Subcutaneous abdominal adipose tissue (tissue), 5 donors: ENCODE measurements around the gene MYB.
"Not testable (repeated sequence)": the region's sequence is repeated elsewhere in the genome, so short reads cannot be mapped to it uniquely, and the experiment has no call there.

Experiments
- H3K27ac ChIP-seq: one replicate; pipeline ENCODE4 v1.7.0; 2013; ENCODE audit warnings: low read depth, mild to moderate bottlenecking, inconsistent platforms, low read length, moderate library complexity
- H3K27me3 ChIP-seq, 5 donors: one replicate each; pipeline ENCODE4 v1.7.0; 2013; ENCODE audit warnings: low read length in 5 of 5, inconsistent platforms in 1 of 5; ENCODE audit not compliant: control insufficient read depth in 5 of 5, insufficient read depth in 4 of 5
- H3K36me3 ChIP-seq, 5 donors: one replicate each; pipeline ENCODE4 v1.7.0; 2013; ENCODE audit warnings: low read length in 5 of 5; ENCODE audit not compliant: control insufficient read depth in 5 of 5, insufficient read depth in 5 of 5
- H3K4me1 ChIP-seq, 5 donors: one replicate each; pipeline ENCODE4 v1.7.0; 2013; ENCODE audit warnings: low read length in 5 of 5, mild to moderate bottlenecking in 3 of 5, moderate library complexity in 1 of 5; ENCODE audit not compliant: control insufficient read depth in 5 of 5, insufficient read depth in 5 of 5
- H3K4me3 ChIP-seq, 5 donors: one replicate each; pipeline ENCODE4 v1.7.0; 2013; ENCODE audit warnings: low read length in 5 of 5, low read depth in 1 of 5
- H3K9ac ChIP-seq, 5 donors: one replicate each; pipeline ENCODE4 v1.7.0; 2013; ENCODE audit warnings: low read length in 5 of 5, mild to moderate bottlenecking in 4 of 5, moderate library complexity in 3 of 5
- H3K9me3 ChIP-seq, 5 donors: one replicate each; pipeline ENCODE4 v1.7.0; 2013; ENCODE audit warnings: low read length in 5 of 5; ENCODE audit not compliant: control insufficient read depth in 5 of 5
- donor health status: healthy.
- donor health status: healthy.
- donor health status: healthy.
- donor health status: healthy.
- donor health status: healthy.

Gene MYB

GRCh38 chr6:135243871-135244796 is 63.0 kb downstream of the MYB start:
- Histone ChIP-seq H3K27me3 (no peaks in the 10 kb centered on the region), H3K4me1 (no peaks in the 10 kb centered on the region), H3K4me3 (no peak overlapping the region), H3K9me3 (no peaks in the 10 kb centered on the region), H3K36me3 (no peaks in the 10 kb centered on the region), H3K27ac (no peak overlapping the region), H3K9ac (no peak overlapping the region)

- no peak overlapping the region for H3K9ac ChIP-seq
Observed at GRCh38 chr6:135244805-135245204, 63.7 kb downstream of the MYB start.

GRCh38 chr6:135246412-135247012 is 65.4 kb downstream of the MYB start:
- H3K9me3 ChIP-seq, H3K36me3 ChIP-seq, H3K4me3 ChIP-seq, H3K9ac ChIP-seq, H3K4me1 ChIP-seq, H3K27ac ChIP-seq, H3K27me3 ChIP-seq: not testable (repeated sequence)

More at GRCh38 chr6:135244805-135245204, 63.7 kb downstream of the MYB start:
- Histone ChIP-seq H3K27me3 (no peaks in the 10 kb centered on the region), H3K27ac (no peak overlapping the region), H3K36me3 (no peaks in the 10 kb centered on the region), H3K4me3 (no peak overlapping the region), H3K4me1 (no peaks in the 10 kb centered on the region), H3K9me3 (no peaks in the 10 kb centered on the region)

- Histone ChIP-seq H3K36me3 (no peaks in the 10 kb centered on the region), H3K27me3 (no peaks in the 10 kb centered on the region), H3K9ac (no peak overlapping the region), H3K4me1 (no peaks in the 10 kb centered on the region), H3K27ac (no peak overlapping the region), H3K9me3 (no peaks in the 10 kb centered on the region), H3K4me3 (no peak overlapping the region)
Observed at GRCh38 chr6:135250234-135250633, 69.1 kb downstream of the MYB start.

- Histone ChIP-seq H3K27ac (no peak overlapping the region), H3K27me3 (no peaks in the 10 kb centered on the region), H3K4me1 (no peaks in the 10 kb centered on the region), H3K9me3 (no peaks in the 10 kb centered on the region), H3K9ac (no peak overlapping the region), H3K36me3 (no peaks in the 10 kb centered on the region), H3K4me3 (no peak overlapping the region)
Observed at GRCh38 chr6:135250751-135251497, 69.8 kb downstream of the MYB start.

GRCh38 chr6:135251498-135252441 is 70.7 kb downstream of the MYB start:
- Histone ChIP-seq H3K27ac (no peak overlapping the region), H3K27me3 (no peaks in the 10 kb centered on the region), H3K9me3 (no peaks in the 10 kb centered on the region), H3K4me1 (no peaks in the 10 kb centered on the region), H3K36me3 (no peaks in the 10 kb centered on the region), H3K9ac (no peak overlapping the region), H3K4me3 (no peak overlapping the region)

GRCh38 chr6:135254471-135254870 is 73.4 kb downstream of the MYB start:
- no peak overlapping the region for H3K9ac ChIP-seq
- H3K27ac ChIP-seq, result no peak overlapping the region
- no peak overlapping the region for H3K4me3 ChIP-seq
- H3K27me3 ChIP-seq, result peaks cover 0 to 3% (median 0%) of the 10 kb centered on the region in 5 donors
- no peaks in the 10 kb centered on the region for H3K36me3 ChIP-seq
- H3K4me1 ChIP-seq, result no peaks in the 10 kb centered on the region
- no peaks in the 10 kb centered on the region for H3K9me3 ChIP-seq

- Histone ChIP-seq H3K4me3 (no peak overlapping the region), H3K9me3 (no peaks in the 10 kb centered on the region), H3K4me1 (no peaks in the 10 kb centered on the region), H3K36me3 (no peaks in the 10 kb centered on the region), H3K27ac (no peak overlapping the region), H3K27me3 (peaks cover 0 to 3% (median 0%) of the 10 kb centered on the region in 5 donors), H3K9ac (no peak overlapping the region)
Observed at GRCh38 chr6:135256866-135257265, 75.8 kb downstream of the MYB start.

GRCh38 chr6:135257631-135258405 is 76.7 kb downstream of the MYB start:
- H3K27ac ChIP-seq, result no peak overlapping the region
- H3K4me3 ChIP-seq, result no peak overlapping the region
- peaks cover 0 to 3% (median 0%) of the 10 kb centered on the region in 5 donors for H3K27me3 ChIP-seq
- H3K9ac ChIP-seq, result no peak overlapping the region
- H3K9me3 ChIP-seq, result no peaks in the 10 kb centered on the region
- H3K4me1 ChIP-seq, result no peaks in the 10 kb centered on the region
- H3K36me3 ChIP-seq, result no peaks in the 10 kb centered on the region
